K562 (cell line): Measurements from ENCODE around the gene AFG1L. TPM values are rescaled to one million over a fixed set of nuclear protein-coding genes. Genes with fewer than 3 reads are reported as not detected.

ENCODE experiments used
- CBX3 ChIP-seq, 2 experiments: IDR thresholded peaks; 1 replicate in 1 of 2; 2 replicates in 1 of 2; pipeline ENCODE4 v1.6.1; 2012; ENCODE audit warnings: inconsistent platforms in 2 of 2, low read length in 2 of 2, borderline replicate concordance in 1 of 2, control low read depth in 1 of 2
- CBX5 ChIP-seq: IDR thresholded peaks from 2 replicates; pipeline ENCODE4 v1.6.1; 2014; ENCODE audit warnings: low read depth, borderline replicate concordance
- CHD4 ChIP-seq: fragments of 200-600 bp; sonication (generic); IDR thresholded peaks from 3 replicates; pipeline ENCODE4 v1.6.1; 2012; ENCODE audit warnings: low read depth, mild to moderate bottlenecking, mixed read lengths, low read length, inconsistent platforms; ENCODE audit not compliant: insufficient read depth, insufficient replicate concordance, poor library complexity, severe bottlenecking
- CREB1 ChIP-seq, 2 experiments: sonication (generic) in 1 of 2; formaldehyde crosslinking in 1 of 2; IDR thresholded peaks; 2 replicates each; pipeline versions ENCODE4 v1.6.1 to v1.8.0; 2012 to 2022; ENCODE audit warnings: inconsistent platforms in 1 of 2, mild to moderate bottlenecking in 1 of 2, missing genetic modification reagents in 1 of 2, moderate library complexity in 1 of 2
- ELF2 ChIP-seq: fragments of 250-450 bp; sonication (Bioruptor Pico); IDR thresholded peaks from 2 replicates; pipeline ENCODE4 v1.5.0; 2021; ENCODE audit warnings: mild to moderate bottlenecking
- FOXK1 ChIP-seq: sonication (generic); formaldehyde crosslinking; IDR thresholded peaks from 2 replicates; pipeline ENCODE4 v1.8.0; 2022; ENCODE audit warnings: missing genetic modification reagents, mild to moderate bottlenecking, borderline replicate concordance
- GABPB1 ChIP-seq: sonication (generic); formaldehyde crosslinking; IDR thresholded peaks from 2 replicates; pipeline ENCODE4 v1.8.0; 2022; ENCODE audit warnings: mild to moderate bottlenecking, missing genetic modification reagents
- HLTF ChIP-seq: fragments of 450-650 bp; IDR thresholded peaks from 2 replicates; pipeline ENCODE4 v1.6.1; 2016
- KDM2B ChIP-seq: fragments of 250-450 bp; sonication (Bioruptor Pico); IDR thresholded peaks from 2 replicates; pipeline ENCODE4 v1.8.0; 2021; ENCODE audit warnings: mild to moderate bottlenecking, moderate library complexity
- KLF1 ChIP-seq: fragments of 450-650 bp; IDR thresholded peaks from 2 replicates; pipeline ENCODE4 v1.6.1; 2016; ENCODE audit warnings: missing genetic modification characterization, missing compliant biosample characterization
- MAFK ChIP-seq: IDR thresholded peaks from 2 replicates; pipeline ENCODE4 v1.6.1; 2011; ENCODE audit warnings: low read length, improper control_type of control experiment
- NR4A1 ChIP-seq, 2 experiments: fragments of 250-450 bp in 1 of 2; fragments of 450-650 bp in 1 of 2; sonication (Bioruptor Pico) in 1 of 2; IDR thresholded peaks; 2 replicates each; pipeline versions ENCODE4 v1.4.0 to v1.6.1; 2016 to 2020; ENCODE audit warnings: mild to moderate bottlenecking in 2 of 2, missing compliant biosample characterization in 1 of 2, missing genetic modification characterization in 1 of 2, moderate library complexity in 1 of 2
- SNAPC5 ChIP-seq: fragments of 250-450 bp; sonication (Bioruptor Pico); IDR thresholded peaks from 2 replicates; pipeline ENCODE4 v1.8.0; 2021; ENCODE audit warnings: moderate library complexity, mild to moderate bottlenecking, inconsistent platforms
- TEAD1 ChIP-seq, 2 experiments: fragments of 450-650 bp in 1 of 2; sonication (generic) in 1 of 2; formaldehyde crosslinking; IDR thresholded peaks; 2 replicates each; pipeline versions ENCODE4 v1.4.0 to v1.8.0; 2020 to 2022; ENCODE audit warnings: mild to moderate bottlenecking in 2 of 2, missing genetic modification reagents in 1 of 2
- ZNF311 ChIP-seq: fragments of 250-450 bp; sonication (Bioruptor Pico); IDR thresholded peaks from 2 replicates; pipeline ENCODE4 v1.4.0; 2020; ENCODE audit warnings: mild to moderate bottlenecking, moderate library complexity
- ZNF668 ChIP-seq: fragments of 250-450 bp; sonication (Bioruptor Pico); IDR thresholded peaks from 2 replicates; pipeline ENCODE4 v1.8.0; 2022; ENCODE audit warnings: mild to moderate bottlenecking, inconsistent platforms
- polyA plus RNA-seq, 8 experiments: library from polyadenylated mRNA; depleted of rRNA in 4 of 8; stranded (reverse) in 5 of 8; unstranded in 3 of 8; fragments of >200 nt; fragmentation: Nextera tagmentation in 2 of 8; fragmentation: Illumina TruSeq in 1 of 8; extraction: Ambion mirVana in 2 of 8; extraction: Trizol in 1 of 8; gene quantifications; 2 replicates each; pipeline versions ENCODE4 v1.2.1 to v1.2.3, GENCODE V29; 2011 to 2014; ENCODE audit warnings: inconsistent platforms in 1 of 8, missing spikeins in 1 of 8
- total RNA-seq, 7 experiments: library from RNA; depleted of rRNA in 6 of 7; stranded (reverse); fragments of >200 nt in 6 of 7; fragmentation: Illumina TruSeq in 2 of 7; extraction: Trizol in 2 of 7; gene quantifications; 2 replicates each; pipeline versions ENCODE4 v1.2.1 to v1.2.3, GENCODE V29; 2011 to 2021; ENCODE audit warnings: low replicate concordance in 1 of 7
- TF ChIP-seq, protein P1 (sequence below): conservative IDR thresholded peaks from 2 replicates; pipeline ENCODE4 v1.6.1; 2011; ENCODE audit warnings: low read depth, mild to moderate bottlenecking, low read length; ENCODE audit not compliant: control insufficient read depth
- TF ChIP-seq, protein P2 (sequence below): fragments of 250-450 bp; sonication (Bioruptor Pico); IDR thresholded peaks from 2 replicates; pipeline ENCODE4 v1.8.0; 2022; ENCODE audit warnings: moderate library complexity, mild to moderate bottlenecking, inconsistent platforms
- TF ChIP-seq, protein P3 (sequence below): IDR thresholded peaks from 2 replicates; pipeline ENCODE4 v1.6.1; 2011; ENCODE audit warnings: borderline replicate concordance, low read depth, mild to moderate bottlenecking, moderate library complexity, low read length; ENCODE audit not compliant: insufficient read depth, poor library complexity, severe bottlenecking
- TF ChIP-seq, protein P4 (sequence below): fragments of 250-450 bp; sonication (Bioruptor Pico); IDR thresholded peaks from 2 replicates; pipeline ENCODE4 v1.5.0; 2022; ENCODE audit warnings: mild to moderate bottlenecking

The AFG1L gene
- total and polyA plus RNA-seq, 9 of the 15 experiments (the other 6 are each of a cell fraction or from before 2014, with no cell fraction given): 2.2 to 15.5 (median 5.8) TPM

- TF ChIP-seq, protein P1, sequence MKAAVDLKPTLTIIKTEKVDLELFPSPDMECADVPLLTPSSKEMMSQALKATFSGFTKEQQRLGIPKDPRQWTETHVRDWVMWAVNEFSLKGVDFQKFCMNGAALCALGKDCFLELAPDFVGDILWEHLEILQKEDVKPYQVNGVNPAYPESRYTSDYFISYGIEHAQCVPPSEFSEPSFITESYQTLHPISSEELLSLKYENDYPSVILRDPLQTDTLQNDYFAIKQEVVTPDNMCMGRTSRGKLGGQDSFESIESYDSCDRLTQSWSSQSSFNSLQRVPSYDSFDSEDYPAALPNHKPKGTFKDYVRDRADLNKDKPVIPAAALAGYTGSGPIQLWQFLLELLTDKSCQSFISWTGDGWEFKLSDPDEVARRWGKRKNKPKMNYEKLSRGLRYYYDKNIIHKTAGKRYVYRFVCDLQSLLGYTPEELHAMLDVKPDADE: no peak
- TF ChIP-seq GABPB1 (CRISPR knock-in tag) (no peak), HLTF (no peak), CREB1 (IDR thresholded peaks at IDR 0.05) (peak; percentile 48; the same call in 1 of the 2 replicates), CREB1 (CRISPR knock-in tag; IDR thresholded peaks at IDR 0.05) (no peak), KDM2B (CRISPR knock-in tag) (no peak), FOXK1 (no peak), MAFK (no peak), CBX5 (no peak), TEAD1 (CRISPR knock-in tag; IDR thresholded peaks at IDR 0.05) (no peak), KLF1 (tag) (no peak), SNAPC5 (CRISPR knock-in tag) (no peak), ZNF311 (CRISPR knock-in tag) (no peak), CHD4 (no peak), NR4A1 (CRISPR knock-in tag; IDR thresholded peaks at IDR 0.05) (no peak), NR4A1 (tag; IDR thresholded peaks at IDR 0.05) (no peak), ZNF668 (CRISPR knock-in tag) (no peak), CBX3 (IDR thresholded peaks at IDR 0.05; ENCODE audit: borderline replicate concordance in 1 of 2, low read length in 2 of 2) (no peak), ELF2 (CRISPR knock-in tag) (no peak)
- TF ChIP-seq, protein P2, sequence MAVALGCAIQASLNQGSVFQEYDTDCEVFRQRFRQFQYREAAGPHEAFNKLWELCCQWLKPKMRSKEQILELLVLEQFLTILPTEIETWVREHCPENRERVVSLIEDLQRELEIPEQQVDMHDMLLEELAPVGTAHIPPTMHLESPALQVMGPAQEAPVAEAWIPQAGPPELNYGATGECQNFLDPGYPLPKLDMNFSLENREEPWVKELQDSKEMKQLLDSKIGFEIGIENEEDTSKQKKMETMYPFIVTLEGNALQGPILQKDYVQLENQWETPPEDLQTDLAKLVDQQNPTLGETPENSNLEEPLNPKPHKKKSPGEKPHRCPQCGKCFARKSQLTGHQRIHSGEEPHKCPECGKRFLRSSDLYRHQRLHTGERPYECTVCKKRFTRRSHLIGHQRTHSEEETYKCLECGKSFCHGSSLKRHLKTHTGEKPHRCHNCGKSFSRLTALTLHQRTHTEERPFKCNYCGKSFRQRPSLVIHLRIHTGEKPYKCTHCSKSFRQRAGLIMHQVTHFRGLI (CRISPR knock-in tag): no peak
- TF ChIP-seq, protein P3, sequence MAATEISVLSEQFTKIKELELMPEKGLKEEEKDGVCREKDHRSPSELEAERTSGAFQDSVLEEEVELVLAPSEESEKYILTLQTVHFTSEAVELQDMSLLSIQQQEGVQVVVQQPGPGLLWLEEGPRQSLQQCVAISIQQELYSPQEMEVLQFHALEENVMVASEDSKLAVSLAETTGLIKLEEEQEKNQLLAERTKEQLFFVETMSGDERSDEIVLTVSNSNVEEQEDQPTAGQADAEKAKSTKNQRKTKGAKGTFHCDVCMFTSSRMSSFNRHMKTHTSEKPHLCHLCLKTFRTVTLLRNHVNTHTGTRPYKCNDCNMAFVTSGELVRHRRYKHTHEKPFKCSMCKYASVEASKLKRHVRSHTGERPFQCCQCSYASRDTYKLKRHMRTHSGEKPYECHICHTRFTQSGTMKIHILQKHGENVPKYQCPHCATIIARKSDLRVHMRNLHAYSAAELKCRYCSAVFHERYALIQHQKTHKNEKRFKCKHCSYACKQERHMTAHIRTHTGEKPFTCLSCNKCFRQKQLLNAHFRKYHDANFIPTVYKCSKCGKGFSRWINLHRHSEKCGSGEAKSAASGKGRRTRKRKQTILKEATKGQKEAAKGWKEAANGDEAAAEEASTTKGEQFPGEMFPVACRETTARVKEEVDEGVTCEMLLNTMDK: no peak
- TF ChIP-seq, protein P4, sequence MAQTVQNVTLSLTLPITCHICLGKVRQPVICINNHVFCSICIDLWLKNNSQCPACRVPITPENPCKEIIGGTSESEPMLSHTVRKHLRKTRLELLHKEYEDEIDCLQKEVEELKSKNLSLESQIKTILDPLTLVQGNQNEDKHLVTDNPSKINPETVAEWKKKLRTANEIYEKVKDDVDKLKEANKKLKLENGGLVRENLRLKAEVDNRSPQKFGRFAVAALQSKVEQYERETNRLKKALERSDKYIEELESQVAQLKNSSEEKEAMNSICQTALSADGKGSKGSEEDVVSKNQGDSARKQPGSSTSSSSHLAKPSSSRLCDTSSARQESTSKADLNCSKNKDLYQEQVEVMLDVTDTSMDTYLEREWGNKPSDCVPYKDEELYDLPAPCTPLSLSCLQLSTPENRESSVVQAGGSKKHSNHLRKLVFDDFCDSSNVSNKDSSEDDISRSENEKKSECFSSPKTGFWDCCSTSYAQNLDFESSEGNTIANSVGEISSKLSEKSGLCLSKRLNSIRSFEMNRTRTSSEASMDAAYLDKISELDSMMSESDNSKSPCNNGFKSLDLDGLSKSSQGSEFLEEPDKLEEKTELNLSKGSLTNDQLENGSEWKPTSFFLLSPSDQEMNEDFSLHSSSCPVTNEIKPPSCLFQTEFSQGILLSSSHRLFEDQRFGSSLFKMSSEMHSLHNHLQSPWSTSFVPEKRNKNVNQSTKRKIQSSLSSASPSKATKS (CRISPR knock-in tag): no peak
Measured at GRCh38 chr6:108565091-108565766, 270.4 kb downstream of the AFG1L start (continued).
